Gastrocnemius medialis (tissue), 4 donors: ENCODE measurements around the gene LHCGR. TPM values are rescaled to one million over a fixed set of nuclear protein-coding genes. Genes with fewer than 3 reads are reported as not detected.

Experiments
- ATAC-seq, 2 donors: fragments of 150-250 bp; one replicate each; pipeline ENCODE4 v1.9.1; 2016
- DNase-seq, 2 donors: peaks; one replicate each; pipeline ENCODE4 v3.0.0-alpha.2; 2019
- H3K27ac ChIP-seq, 4 donors: fragments of 200-600 bp; sonication (generic); 1 replicate in 1 of 4; 2 replicates in 3 of 4; pipeline ENCODE4 v1.5.1; 2016 to 2018; ENCODE audit warnings: mild to moderate bottlenecking in 2 of 4, moderate library complexity in 1 of 4
- H3K27me3 ChIP-seq, 3 donors: fragments of 200-600 bp; sonication (generic) in 2 of 3; 1 replicate in 1 of 3; 2 replicates in 2 of 3; pipeline versions ENCODE4 v1.5.1 to v1.6.0; 2016 to 2019; ENCODE audit warnings: mild to moderate bottlenecking in 1 of 3, moderate library complexity in 1 of 3
- H3K36me3 ChIP-seq, 2 donors: fragments of 200-600 bp; sonication (generic) in 1 of 2; one replicate each; pipeline ENCODE4 v1.5.1; 2017 to 2018
- H3K4me1 ChIP-seq, 2 donors: fragments of 200-600 bp; sonication (generic) in 1 of 2; one replicate each; pipeline ENCODE4 v1.5.1; 2016 to 2017; ENCODE audit warnings: mild to moderate bottlenecking in 2 of 2
- H3K4me3 ChIP-seq, 4 donors: fragments of 200-600 bp; sonication (generic) in 3 of 4; 1 replicate in 1 of 4; 2 replicates in 3 of 4; pipeline ENCODE4 v1.5.1; 2016 to 2019; ENCODE audit warnings: mild to moderate bottlenecking in 2 of 4
- H3K9me3 ChIP-seq, 3 donors: fragments of 200-600 bp; sonication (generic) in 2 of 3; 1 replicate in 1 of 3; 2 replicates in 2 of 3; pipeline ENCODE4 v1.5.1; 2016 to 2019
- POLR2A ChIP-seq, 2 donors: fragments of 450-650 bp; IDR thresholded peaks; one replicate each; pipeline ENCODE4 v1.6.1; 2017; ENCODE audit warnings: antibody characterized with exemption in 2 of 2, mild to moderate bottlenecking in 2 of 2, moderate library complexity in 2 of 2
- in situ Hi-C, 4 donors: fragments of 200-750 bp; cut with MboI; loops; one replicate each; pipeline versions ENCODE4 v1.15.0 to v1.8.0; 2017; ENCODE audit warnings: low sequenced_read_pairs in 4 of 4
- intact Hi-C: fragments of 100-400 bp; cut with DNase I; formaldehyde crosslinking; loops from one replicate; pipeline ENCODE4 v1.15.1; 2023; ENCODE audit warnings: low total_unique reads
- total RNA-seq, 4 donors: library from RNA; depleted of rRNA; stranded (reverse); fragments of >200 nt; gene quantifications; one replicate each; pipeline versions ENCODE4 v1.1.0 to v1.2.3, GENCODE V29; 2016
- TF ChIP-seq, protein P1 (sequence below), 5 experiments: fragments of 450-650 bp in 3 of 5; fragments of 200-600 bp in 2 of 5; sonication (generic) in 2 of 5; IDR thresholded peaks in 4 of 5; conservative IDR thresholded peaks in 1 of 5; 1 replicate in 4 of 5; 2 replicates in 1 of 5; pipeline ENCODE4 v1.5.1; 2016 to 2019; ENCODE audit warnings: antibody characterized with exemption in 5 of 5, mild to moderate bottlenecking in 3 of 5, moderate library complexity in 3 of 5

The LHCGR gene
- not detected for total RNA-seq

- Histone ChIP-seq H3K4me3 (no peak within 1 kb of the TSS), H3K27ac (no peak within 1 kb of the TSS), H3K4me1 (no peaks in the 10 kb centered on the region), H3K36me3 (no peaks in the 10 kb centered on the region), H3K27me3 (peaks cover 0 to 6% (median 3%) of the 10 kb centered on the region in 3 donors), H3K9me3 (no peaks in the 10 kb centered on the region)
- DNase-seq (no peak), ATAC-seq (no peak)
- TF ChIP-seq, protein P1, sequence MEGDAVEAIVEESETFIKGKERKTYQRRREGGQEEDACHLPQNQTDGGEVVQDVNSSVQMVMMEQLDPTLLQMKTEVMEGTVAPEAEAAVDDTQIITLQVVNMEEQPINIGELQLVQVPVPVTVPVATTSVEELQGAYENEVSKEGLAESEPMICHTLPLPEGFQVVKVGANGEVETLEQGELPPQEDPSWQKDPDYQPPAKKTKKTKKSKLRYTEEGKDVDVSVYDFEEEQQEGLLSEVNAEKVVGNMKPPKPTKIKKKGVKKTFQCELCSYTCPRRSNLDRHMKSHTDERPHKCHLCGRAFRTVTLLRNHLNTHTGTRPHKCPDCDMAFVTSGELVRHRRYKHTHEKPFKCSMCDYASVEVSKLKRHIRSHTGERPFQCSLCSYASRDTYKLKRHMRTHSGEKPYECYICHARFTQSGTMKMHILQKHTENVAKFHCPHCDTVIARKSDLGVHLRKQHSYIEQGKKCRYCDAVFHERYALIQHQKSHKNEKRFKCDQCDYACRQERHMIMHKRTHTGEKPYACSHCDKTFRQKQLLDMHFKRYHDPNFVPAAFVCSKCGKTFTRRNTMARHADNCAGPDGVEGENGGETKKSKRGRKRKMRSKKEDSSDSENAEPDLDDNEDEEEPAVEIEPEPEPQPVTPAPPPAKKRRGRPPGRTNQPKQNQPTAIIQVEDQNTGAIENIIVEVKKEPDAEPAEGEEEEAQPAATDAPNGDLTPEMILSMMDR (IDR thresholded peaks at IDR 0.05 in 4 of 5, conservative IDR thresholded peaks at IDR 0.05 in 1 of 5) = no peak
- no peak for TF ChIP-seq POLR2A (IDR thresholded peaks at IDR 0.05)
- in situ Hi-C loops = no loop called here
- intact Hi-C loops = no loop called here
These were observed at the start of gene LHCGR for GRCh38 chr2:48755473-48755872. Gene LHCGR, minus strand, starts transcription at chr2:48755724. Its CDS starts 53 bp downstream, at chr2:48755671.

DNA sequence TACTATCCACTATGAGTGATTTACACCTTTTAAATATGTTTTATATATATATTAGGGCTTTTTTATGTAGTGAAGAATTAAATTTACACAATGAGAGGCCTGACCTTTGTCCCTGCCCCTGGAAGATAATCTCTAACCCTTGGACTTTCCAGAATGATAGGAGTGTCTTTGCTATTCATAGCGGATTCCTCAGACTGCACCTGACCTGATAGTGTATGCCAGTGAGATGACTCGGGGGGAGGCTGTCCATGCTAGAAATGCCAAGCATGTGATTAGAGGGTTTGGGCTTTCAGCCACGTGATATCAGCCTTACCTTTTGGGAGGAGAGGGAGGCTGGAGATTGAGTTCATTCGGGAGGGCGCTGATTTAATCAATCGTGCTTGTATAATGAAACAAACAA, 44.1 kb upstream of the LHCGR start:
- no peaks in the 10 kb centered on the region for H3K27me3 ChIP-seq
- TF ChIP-seq POLR2A (IDR thresholded peaks at IDR 0.05) = no peak
- TF ChIP-seq, protein P1 (IDR thresholded peaks at IDR 0.05 in 4 of 5, conservative IDR thresholded peaks at IDR 0.05 in 1 of 5) = no peak
- H3K4me1 ChIP-seq = no peaks in the 10 kb centered on the region
- ATAC-seq = no peak
- no peaks in the 10 kb centered on the region for H3K9me3 ChIP-seq
- no peak overlapping the region for H3K4me3 ChIP-seq
- H3K27ac ChIP-seq = no peak overlapping the region
- intact Hi-C loops = no loop called here
- in situ Hi-C loops = no loop called here
- H3K36me3 ChIP-seq = no peaks in the 10 kb centered on the region
- DNase-seq = no peak

DNA sequence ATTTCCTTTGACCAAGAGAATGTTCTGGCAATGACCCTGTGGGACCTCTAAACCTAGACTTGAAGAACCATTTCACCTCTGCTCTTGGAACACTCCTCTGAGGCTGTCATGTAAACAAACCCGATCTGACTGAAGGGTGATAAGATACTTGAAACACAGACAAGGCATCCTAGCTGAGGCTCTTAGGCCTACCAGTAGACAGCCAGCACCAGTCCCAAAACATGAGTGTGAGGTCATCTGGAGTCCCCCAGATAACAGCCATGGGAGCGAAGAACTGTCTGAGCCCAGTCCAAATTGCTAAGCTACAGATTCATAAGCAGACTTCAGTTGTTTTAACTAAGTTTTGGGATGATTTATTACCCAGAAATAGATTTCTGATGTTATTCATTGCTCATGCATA, 39.5 kb upstream of the LHCGR start:
- in situ Hi-C loops = no loop called here
- ATAC-seq = no peak
- Histone ChIP-seq H3K9me3 (no peaks in the 10 kb centered on the region), H3K4me1 (no peaks in the 10 kb centered on the region), H3K27me3 (no peaks in the 10 kb centered on the region), H3K36me3 (no peaks in the 10 kb centered on the region), H3K4me3 (no peak overlapping the region), H3K27ac (no peak overlapping the region)
- DNase-seq = no peak
- intact Hi-C loops = no loop called here
- TF ChIP-seq POLR2A (IDR thresholded peaks at IDR 0.05) = no peak
- TF ChIP-seq, protein P1 (IDR thresholded peaks at IDR 0.05 in 4 of 5, conservative IDR thresholded peaks at IDR 0.05 in 1 of 5) = no peak

DNA sequence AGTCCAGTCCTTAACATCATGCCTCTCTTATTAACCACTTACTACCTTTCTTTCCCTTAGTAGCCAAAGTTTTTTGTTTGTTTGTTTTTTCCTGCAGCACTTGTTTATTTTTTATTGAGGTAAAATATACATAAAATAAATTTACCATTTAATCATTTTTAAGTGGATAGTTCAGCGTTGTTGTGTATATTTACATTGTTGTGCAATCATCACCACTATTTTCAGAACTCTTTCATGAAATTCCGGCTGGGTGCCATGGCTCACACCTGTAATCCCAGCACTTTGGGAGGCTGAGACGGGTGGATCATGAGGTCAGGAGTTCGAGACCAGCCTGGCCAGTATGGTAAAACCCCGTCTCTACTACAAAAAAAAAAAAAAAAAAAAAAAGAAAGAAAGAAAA, 38.1 kb upstream of the LHCGR start:
- no peaks in the 10 kb centered on the region for H3K9me3 ChIP-seq
- in situ Hi-C loops = no loop called here
- DNase-seq (no peak), ATAC-seq (no peak)
- intact Hi-C loops = no loop called here
- H3K27ac ChIP-seq = no peak overlapping the region
- TF ChIP-seq, protein P1 (IDR thresholded peaks at IDR 0.05 in 4 of 5, conservative IDR thresholded peaks at IDR 0.05 in 1 of 5) = no peak
- no peak for TF ChIP-seq POLR2A (IDR thresholded peaks at IDR 0.05)
- no peaks in the 10 kb centered on the region for H3K36me3 ChIP-seq
- H3K4me3 ChIP-seq = no peak overlapping the region
- H3K27me3 ChIP-seq = no peaks in the 10 kb centered on the region
- H3K4me1 ChIP-seq = no peaks in the 10 kb centered on the region

- intact Hi-C loops = no loop called here
- H3K36me3 ChIP-seq = no peaks in the 10 kb centered on the region
- in situ Hi-C loops = no loop called here
- no peaks in the 10 kb centered on the region for H3K27me3 ChIP-seq
- H3K4me1 ChIP-seq = no peaks in the 10 kb centered on the region
- ATAC-seq (no peak), DNase-seq (no peak)
- H3K27ac ChIP-seq = no peak overlapping the region
- no peak overlapping the region for H3K4me3 ChIP-seq
- TF ChIP-seq, protein P1 (IDR thresholded peaks at IDR 0.05 in 4 of 5, conservative IDR thresholded peaks at IDR 0.05 in 1 of 5) = no peak
- TF ChIP-seq POLR2A (IDR thresholded peaks at IDR 0.05) = no peak
- H3K9me3 ChIP-seq = no peaks in the 10 kb centered on the region
These were observed 36.5 kb upstream of the LHCGR start for GRCh38 chr2:48792030-48792429.
